GM21619 (cell line): Measurements from ENCODE around the gene MRRF.
"Not testable (repeated sequence)": the region's sequence is repeated elsewhere in the genome, so short reads cannot be mapped to it uniquely, and the experiment has no call there.

Source experiments
- ATAC-seq: cut with Tn5 transposase; IDR thresholded peaks from one replicate; pipeline ENCODE4 v1.9.1; 2021; ENCODE audit not compliant: unreplicated experiment

MRRF gene

GRCh38 chr9:122350577-122351355, 86.1 kb downstream of the MRRF start:
- peak; percentile 90 for ATAC-seq

GRCh38 chr9:122354536-122355199, 90.0 kb downstream of the MRRF start:
- no peak for ATAC-seq

- ATAC-seq = no peak
Observed at GRCh38 chr9:122355336-122355875, 90.7 kb downstream of the MRRF start.

- ATAC-seq = no peak
Observed at GRCh38 chr9:122356627-122357026, 91.9 kb downstream of the MRRF start.

- ATAC-seq = no peak
Observed at GRCh38 chr9:122360891-122361290, 96.2 kb downstream of the MRRF start.

GRCh38 chr9:122363131-122363530, 98.4 kb downstream of the MRRF start:
- ATAC-seq = not testable (repeated sequence)

- no peak for ATAC-seq
Observed at GRCh38 chr9:122364117-122364782, 99.6 kb downstream of the MRRF start.

- ATAC-seq = no peak
Observed at GRCh38 chr9:122364783-122365150, 100.1 kb downstream of the MRRF start.

GRCh38 chr9:122366074-122366660, 101.5 kb downstream of the MRRF start:
- ATAC-seq = no peak

GRCh38 chr9:122367065-122367464, 102.4 kb downstream of the MRRF start:
- no peak for ATAC-seq

- ATAC-seq = no peak
Observed at GRCh38 chr9:122367774-122368460, 103.2 kb downstream of the MRRF start.

- no peak for ATAC-seq
Observed at GRCh38 chr9:122368642-122369041, 104.0 kb downstream of the MRRF start.

GRCh38 chr9:122370303-122370702, 105.6 kb downstream of the MRRF start:
- peak; percentile 35 for ATAC-seq

- ATAC-seq = peak; percentile 62
Observed at GRCh38 chr9:122370869-122371755, 106.4 kb downstream of the MRRF start, which contains the start of gene PTGS1. Gene PTGS1, plus strand, starts transcription at chr9:122371024. Its CDS starts 61 bp downstream, at chr9:122371085.

GRCh38 chr9:122371846-122372245, 107.2 kb downstream of the MRRF start:
- no peak for ATAC-seq

- no peak for ATAC-seq
Observed at GRCh38 chr9:122372856-122373845, 108.5 kb downstream of the MRRF start.

- ATAC-seq = no peak
Observed at GRCh38 chr9:122374885-122375420, 110.3 kb downstream of the MRRF start.

GRCh38 chr9:122376796-122377195, 112.1 kb downstream of the MRRF start:
- ATAC-seq = no peak
